ENCODE results near the gene CCDC40. TPM values are rescaled to one million over a fixed set of nuclear protein-coding genes. Genes with fewer than 3 reads are reported as not detected.

CCDC40 gene
- total and polyA plus RNA-seq, 9 of the 15 experiments (the other 6 are each of a cell fraction or from before 2014, with no cell fraction given), result 0.07 to 0.33 TPM; not detected in 7

GRCh38 chr17:80101011-80101945, 64.8 kb downstream of the CCDC40 start, which contains the start of gene GAA (continued):
- TF ChIP-seq ZNF444 (CRISPR knock-in tag; IDR thresholded peaks at IDR 0.05) (no peak), NEUROD1 (IDR thresholded peaks at IDR 0.05; ENCODE audit: borderline replicate concordance, low read depth, low read length, partially characterized antibody) (no peak), AFF4 (CRISPR knock-in tag; IDR thresholded peaks at IDR 0.05) (no peak), ATF7 (IDR thresholded peaks at IDR 0.05) (peak; percentile 44; the same call in 1 of the 2 replicates), SP1 (CRISPR knock-in tag; IDR thresholded peaks at IDR 0.05) (no peak), CUX1 (CRISPR knock-in tag; IDR thresholded peaks at IDR 0.05) (no peak), IRF2 (CRISPR knock-in tag; IDR thresholded peaks at IDR 0.05) (no peak), ARID2 (IDR thresholded peaks at IDR 0.05) (no peak), ZKSCAN1 (IDR thresholded peaks at IDR 0.05; ENCODE audit: low read depth, low read length) (no peak), NCOA2 (IDR thresholded peaks at IDR 0.05; ENCODE audit: partially characterized antibody in 2 of 2) (no peak), TRIM28 (IDR thresholded peaks at IDR 0.05) (no peak), ZNF12 (CRISPR knock-in tag; IDR thresholded peaks at IDR 0.05) (no peak; the same call in 1 of the 2 replicates), MXD1 (CRISPR knock-in tag; IDR thresholded peaks at IDR 0.05; ENCODE audit: borderline replicate concordance, poor library complexity, severe bottlenecking) (no peak), ZNF408 (CRISPR knock-in tag; IDR thresholded peaks at IDR 0.05; ENCODE audit: low read depth) (no peak), MCM3 (IDR thresholded peaks at IDR 0.05) (no peak), KHSRP (IDR thresholded peaks at IDR 0.05) (no peak)

Data from K562 (cell line).